HEK293T (cell line): ENCODE results near the gene JOSD2.
"Not testable (repeated sequence)": the region's sequence is repeated elsewhere in the genome, so short reads cannot be mapped to it uniquely, and the experiment has no call there.

Experiments
- CTBP1 ChIP-seq: fragments of 450-650 bp; IDR thresholded peaks from 2 replicates; pipeline ENCODE4 v1.6.1; 2016; ENCODE audit warnings: borderline replicate concordance
- FOXA1 ChIP-seq: fragments of 450-650 bp; IDR thresholded peaks from 2 replicates; pipeline ENCODE4 v1.6.1; 2016; ENCODE audit warnings: mild to moderate bottlenecking
- FOXK2 ChIP-seq: fragments of 450-650 bp; IDR thresholded peaks from 2 replicates; pipeline ENCODE4 v1.6.1; 2016; ENCODE audit warnings: mild to moderate bottlenecking
- FOXM1 ChIP-seq: fragments of 450-650 bp; IDR thresholded peaks from 2 replicates; pipeline ENCODE4 v1.6.1; 2017; ENCODE audit warnings: mild to moderate bottlenecking, borderline replicate concordance
- HDGF ChIP-seq: fragments of 450-650 bp; IDR thresholded peaks from 2 replicates; pipeline ENCODE4 v1.6.1; 2017; ENCODE audit warnings: antibody characterized with exemption, borderline replicate concordance
- SP1 ChIP-seq: fragments of 450-650 bp; IDR thresholded peaks from 2 replicates; pipeline ENCODE4 v1.6.1; 2017
- SUZ12 ChIP-seq: fragments of 450-650 bp; IDR thresholded peaks from 2 replicates; pipeline ENCODE4 v1.6.1; 2016; ENCODE audit warnings: mild to moderate bottlenecking
- ZNF384 ChIP-seq: fragments of 450-650 bp; IDR thresholded peaks from 2 replicates; pipeline ENCODE4 v1.6.1; 2016
- TF ChIP-seq, protein P1 (sequence below): fragments of 450-650 bp; IDR thresholded peaks from 2 replicates; pipeline ENCODE4 v1.6.1; 2016

- TF ChIP-seq, protein P1, sequence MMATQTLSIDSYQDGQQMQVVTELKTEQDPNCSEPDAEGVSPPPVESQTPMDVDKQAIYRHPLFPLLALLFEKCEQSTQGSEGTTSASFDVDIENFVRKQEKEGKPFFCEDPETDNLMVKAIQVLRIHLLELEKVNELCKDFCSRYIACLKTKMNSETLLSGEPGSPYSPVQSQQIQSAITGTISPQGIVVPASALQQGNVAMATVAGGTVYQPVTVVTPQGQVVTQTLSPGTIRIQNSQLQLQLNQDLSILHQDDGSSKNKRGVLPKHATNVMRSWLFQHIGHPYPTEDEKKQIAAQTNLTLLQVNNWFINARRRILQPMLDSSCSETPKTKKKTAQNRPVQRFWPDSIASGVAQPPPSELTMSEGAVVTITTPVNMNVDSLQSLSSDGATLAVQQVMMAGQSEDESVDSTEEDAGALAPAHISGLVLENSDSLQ: not testable (repeated sequence)
- TF ChIP-seq SP1, FOXA1, FOXK2, FOXM1, CTBP1, SUZ12, HDGF, ZNF384: not testable (repeated sequence)
Observed at GRCh38 chr19:50528052-50528451, 17.1 kb upstream of the JOSD2 start.
